Measurements from ENCODE around the gene SLC25A40. TPM values are rescaled to one million over a fixed set of nuclear protein-coding genes. Genes with fewer than 3 reads are reported as not detected.

The SLC25A40 gene
- total and polyA plus RNA-seq, 2 of the 13 experiments (the other 11 are each of a cell fraction or from before 2014, with no cell fraction given), result 12.9 to 13.6 TPM

DNA sequence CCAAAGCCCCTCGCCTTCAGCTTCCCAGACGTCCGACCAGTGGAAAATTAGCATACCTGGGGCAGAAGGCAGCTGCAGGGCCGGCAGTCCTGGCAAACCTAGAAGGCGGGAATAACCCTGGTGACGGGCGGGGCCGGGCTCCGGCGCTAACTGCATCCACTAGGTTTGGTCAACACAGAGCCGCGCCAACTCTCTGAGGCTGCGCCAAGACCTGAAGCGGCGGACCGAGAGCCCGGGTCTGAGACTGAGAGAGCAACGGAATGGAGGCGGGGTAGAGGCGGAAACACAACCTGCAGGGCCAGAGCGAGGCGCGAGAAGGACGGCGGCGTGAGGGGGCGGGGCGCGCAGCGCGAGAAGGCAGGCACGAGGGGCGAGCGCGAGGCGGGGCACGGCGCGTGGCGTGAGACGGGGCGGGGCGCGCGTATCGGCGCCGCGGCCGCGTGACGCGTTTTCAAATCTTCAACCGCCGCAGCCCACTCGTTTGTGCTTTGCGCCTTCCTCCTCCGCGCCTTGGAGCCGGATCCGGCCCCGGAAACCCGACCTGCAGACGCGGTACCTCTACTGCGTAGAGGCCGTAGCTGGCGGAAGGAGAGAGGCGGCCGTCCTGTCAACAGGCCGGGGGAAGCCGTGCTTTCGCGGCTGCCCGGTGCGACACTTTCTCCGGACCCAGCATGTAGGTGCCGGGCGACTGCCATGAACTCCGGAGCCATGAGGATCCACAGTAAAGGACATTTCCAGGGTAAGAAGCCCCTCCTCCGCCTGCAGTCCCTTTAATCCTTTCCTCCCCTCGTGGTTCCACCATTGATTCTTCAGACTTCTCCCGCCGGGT is at the start of gene SLC25A40, which contains the start of gene DBF4 (continued):
- TF ChIP-seq KLF12 (CRISPR knock-in tag; IDR thresholded peaks at IDR 0.05; ENCODE audit: borderline replicate concordance) (peak; percentile 46; the same call in 1 of the 2 replicates), ZNF451 (CRISPR knock-in tag; IDR thresholded peaks at IDR 0.05) (peak; percentile 26; the same call in 1 of the 2 replicates), SMC3 (IDR thresholded peaks at IDR 0.05; ENCODE audit: low read length) (no peak), ZNF501 (CRISPR knock-in tag; IDR thresholded peaks at IDR 0.05) (peak; percentile 73), RBM22 (optimal IDR thresholded peaks at IDR 0.05; ENCODE audit: low read length) (no peak), MEF2D (CRISPR knock-in tag; IDR thresholded peaks at IDR 0.05) (peak; percentile 58; the same call in 1 of the 2 replicates), ZNF382 (CRISPR knock-in tag; IDR thresholded peaks at IDR 0.05; ENCODE audit: borderline replicate concordance) (no peak), NCOA5 (CRISPR knock-in tag; IDR thresholded peaks at IDR 0.05) (no peak), CBFB (CRISPR knock-in tag; IDR thresholded peaks at IDR 0.05) (no peak; the same call in none of the 2 replicates), FOSL2 (CRISPR knock-in tag; IDR thresholded peaks at IDR 0.05) (no peak; the same call in 1 of the 2 replicates), ZNF883 (CRISPR knock-in tag; IDR thresholded peaks at IDR 0.05; ENCODE audit: not compliant biosample characterization) (peak; percentile 55), NFKB2 (CRISPR knock-in tag; IDR thresholded peaks at IDR 0.05; ENCODE audit: borderline replicate concordance) (0 out of 2 replicates have a peak, but pooled peaks have one; percentile 78), FOSL1 (CRISPR knock-in tag; IDR thresholded peaks at IDR 0.05; ENCODE audit: borderline replicate concordance) (no peak), HDAC6 (IDR thresholded peaks at IDR 0.05; ENCODE audit: low read depth, low read length) (no peak), SIN3A (IDR thresholded peaks at IDR 0.05; ENCODE audit: borderline replicate concordance, low read depth, low read length) (peak; percentile 95), CCDC6 (CRISPR knock-in tag; IDR thresholded peaks at IDR 0.05) (peak; percentile 98), NR3C1 (CRISPR knock-in tag; IDR thresholded peaks at IDR 0.05) (no peak)
- TF ChIP-seq, protein P1, sequence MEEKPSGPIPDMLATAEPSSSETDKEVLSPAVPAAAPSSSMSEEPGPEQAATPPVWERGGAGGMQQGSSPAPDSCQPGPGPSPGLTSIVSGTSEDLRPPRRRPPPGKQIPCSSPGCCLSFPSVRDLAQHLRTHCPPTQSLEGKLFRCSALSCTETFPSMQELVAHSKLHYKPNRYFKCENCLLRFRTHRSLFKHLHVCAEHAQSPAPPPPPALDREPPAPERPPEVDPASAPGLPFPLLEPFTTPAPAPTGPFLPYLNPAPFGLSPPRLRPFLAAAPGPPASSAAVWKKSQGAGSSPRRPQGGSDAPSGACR (CRISPR knock-in tag; IDR thresholded peaks at IDR 0.05), result no peak
- TF ChIP-seq, protein P2, sequence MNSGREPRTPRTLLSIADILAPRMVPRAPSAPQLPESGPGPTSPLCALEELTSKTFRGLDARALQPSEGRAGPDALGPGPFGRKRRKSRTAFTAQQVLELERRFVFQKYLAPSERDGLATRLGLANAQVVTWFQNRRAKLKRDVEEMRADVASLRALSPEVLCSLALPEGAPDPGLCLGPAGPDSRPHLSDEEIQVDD (CRISPR knock-in tag; IDR thresholded peaks at IDR 0.05; ENCODE audit: borderline replicate concordance), result no peak
- TF ChIP-seq, protein P3, sequence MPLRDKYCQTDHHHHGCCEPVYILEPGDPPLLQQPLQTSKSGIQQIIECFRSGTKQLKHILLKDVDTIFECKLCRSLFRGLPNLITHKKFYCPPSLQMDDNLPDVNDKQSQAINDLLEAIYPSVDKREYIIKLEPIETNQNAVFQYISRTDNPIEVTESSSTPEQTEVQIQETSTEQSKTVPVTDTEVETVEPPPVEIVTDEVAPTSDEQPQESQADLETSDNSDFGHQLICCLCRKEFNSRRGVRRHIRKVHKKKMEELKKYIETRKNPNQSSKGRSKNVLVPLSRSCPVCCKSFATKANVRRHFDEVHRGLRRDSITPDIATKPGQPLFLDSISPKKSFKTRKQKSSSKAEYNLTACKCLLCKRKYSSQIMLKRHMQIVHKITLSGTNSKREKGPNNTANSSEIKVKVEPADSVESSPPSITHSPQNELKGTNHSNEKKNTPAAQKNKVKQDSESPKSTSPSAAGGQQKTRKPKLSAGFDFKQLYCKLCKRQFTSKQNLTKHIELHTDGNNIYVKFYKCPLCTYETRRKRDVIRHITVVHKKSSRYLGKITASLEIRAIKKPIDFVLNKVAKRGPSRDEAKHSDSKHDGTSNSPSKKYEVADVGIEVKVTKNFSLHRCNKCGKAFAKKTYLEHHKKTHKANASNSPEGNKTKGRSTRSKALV (CRISPR knock-in tag; IDR thresholded peaks at IDR 0.05), result peak; percentile 89; the same call in 1 of the 2 replicates
- TF ChIP-seq, protein P4, sequence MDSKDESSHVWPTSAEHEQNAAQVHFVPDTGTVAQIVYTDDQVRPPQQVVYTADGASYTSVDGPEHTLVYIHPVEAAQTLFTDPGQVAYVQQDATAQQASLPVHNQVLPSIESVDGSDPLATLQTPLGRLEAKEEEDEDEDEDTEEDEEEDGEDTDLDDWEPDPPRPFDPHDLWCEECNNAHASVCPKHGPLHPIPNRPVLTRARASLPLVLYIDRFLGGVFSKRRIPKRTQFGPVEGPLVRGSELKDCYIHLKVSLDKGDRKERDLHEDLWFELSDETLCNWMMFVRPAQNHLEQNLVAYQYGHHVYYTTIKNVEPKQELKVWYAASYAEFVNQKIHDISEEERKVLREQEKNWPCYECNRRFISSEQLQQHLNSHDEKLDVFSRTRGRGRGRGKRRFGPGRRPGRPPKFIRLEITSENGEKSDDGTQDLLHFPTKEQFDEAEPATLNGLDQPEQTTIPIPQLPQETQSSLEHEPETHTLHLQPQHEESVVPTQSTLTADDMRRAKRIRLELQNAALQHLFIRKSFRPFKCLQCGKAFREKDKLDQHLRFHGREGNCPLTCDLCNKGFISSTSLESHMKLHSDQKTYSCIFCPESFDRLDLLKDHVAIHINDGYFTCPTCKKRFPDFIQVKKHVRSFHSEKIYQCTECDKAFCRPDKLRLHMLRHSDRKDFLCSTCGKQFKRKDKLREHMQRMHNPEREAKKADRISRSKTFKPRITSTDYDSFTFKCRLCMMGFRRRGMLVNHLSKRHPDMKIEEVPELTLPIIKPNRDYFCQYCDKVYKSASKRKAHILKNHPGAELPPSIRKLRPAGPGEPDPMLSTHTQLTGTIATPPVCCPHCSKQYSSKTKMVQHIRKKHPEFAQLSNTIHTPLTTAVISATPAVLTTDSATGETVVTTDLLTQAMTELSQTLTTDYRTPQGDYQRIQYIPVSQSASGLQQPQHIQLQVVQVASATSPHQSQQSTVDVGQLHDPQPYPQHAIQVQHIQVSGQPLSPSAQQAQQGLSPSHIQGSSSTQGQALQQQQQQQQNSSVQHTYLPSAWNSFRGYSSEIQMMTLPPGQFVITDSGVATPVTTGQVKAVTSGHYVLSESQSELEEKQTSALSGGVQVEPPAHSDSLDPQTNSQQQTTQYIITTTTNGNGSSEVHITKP (CRISPR knock-in tag; IDR thresholded peaks at IDR 0.05; ENCODE audit: low read depth), result no peak
- TF ChIP-seq, protein P5, sequence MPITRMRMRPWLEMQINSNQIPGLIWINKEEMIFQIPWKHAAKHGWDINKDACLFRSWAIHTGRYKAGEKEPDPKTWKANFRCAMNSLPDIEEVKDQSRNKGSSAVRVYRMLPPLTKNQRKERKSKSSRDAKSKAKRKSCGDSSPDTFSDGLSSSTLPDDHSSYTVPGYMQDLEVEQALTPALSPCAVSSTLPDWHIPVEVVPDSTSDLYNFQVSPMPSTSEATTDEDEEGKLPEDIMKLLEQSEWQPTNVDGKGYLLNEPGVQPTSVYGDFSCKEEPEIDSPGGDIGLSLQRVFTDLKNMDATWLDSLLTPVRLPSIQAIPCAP (CRISPR knock-in tag; IDR thresholded peaks at IDR 0.05; ENCODE audit: low read depth), result no peak

Measured in HepG2 (cell line).